Measurements from ENCODE around the gene NLN.
"Not testable (repeated sequence)": the region's sequence is repeated elsewhere in the genome, so short reads cannot be mapped to it uniquely, and the experiment has no call there.

Gene NLN

GRCh38 chr5:65835191-65835590, 113.2 kb downstream of the NLN start:
- DNase-seq: no peak

- no peak for DNase-seq
These were observed 115.1 kb downstream of the NLN start for GRCh38 chr5:65837139-65837538.

GRCh38 chr5:65839170-65839569, 117.2 kb downstream of the NLN start:
- not testable (repeated sequence) for DNase-seq

GRCh38 chr5:65840071-65840470, 118.1 kb downstream of the NLN start:
- no peak for DNase-seq

- DNase-seq: not testable (repeated sequence)
These were observed 122.8 kb downstream of the NLN start for GRCh38 chr5:65844763-65845162.

- DNase-seq: no peak
These were observed 124.1 kb downstream of the NLN start for GRCh38 chr5:65846101-65846500.

- DNase-seq: not testable (repeated sequence)
These were observed 125.0 kb downstream of the NLN start for GRCh38 chr5:65847019-65847418.

GRCh38 chr5:65849918-65850317, 127.9 kb downstream of the NLN start:
- DNase-seq: not testable (repeated sequence)

GRCh38 chr5:65854925-65855324, 132.9 kb downstream of the NLN start:
- no peak for DNase-seq

GRCh38 chr5:65855766-65856315, 133.8 kb downstream of the NLN start:
- DNase-seq: no peak

GRCh38 chr5:65856520-65856919, 134.5 kb downstream of the NLN start:
- no peak for DNase-seq

GRCh38 chr5:65858316-65858715, 136.3 kb downstream of the NLN start:
- DNase-seq: no peak

- no peak for DNase-seq
These were observed 139.8 kb downstream of the NLN start for GRCh38 chr5:65861830-65862241.

- DNase-seq: no peak
These were observed 140.4 kb downstream of the NLN start for GRCh38 chr5:65862384-65862783.

GRCh38 chr5:65863747-65864146, 141.7 kb downstream of the NLN start:
- DNase-seq: no peak

- peak; percentile 27 for DNase-seq
These were observed 145.0 kb downstream of the NLN start for GRCh38 chr5:65866837-65867521.

GRCh38 chr5:65867542-65868195, 145.7 kb downstream of the NLN start:
- no peak for DNase-seq

- DNase-seq: no peak
These were observed 146.5 kb downstream of the NLN start for GRCh38 chr5:65868509-65868908.

- DNase-seq: no peak
These were observed 149.2 kb downstream of the NLN start for GRCh38 chr5:65871182-65871581.

GRCh38 chr5:65871776-65872175, 149.8 kb downstream of the NLN start:
- DNase-seq: not testable (repeated sequence)

- no peak for DNase-seq
These were observed 151.3 kb downstream of the NLN start for GRCh38 chr5:65873181-65873750.

GRCh38 chr5:65874241-65874640, 152.2 kb downstream of the NLN start:
- no peak for DNase-seq

- DNase-seq: no peak
These were observed 154.5 kb downstream of the NLN start for GRCh38 chr5:65876496-65876895.

GRCh38 chr5:65876970-65877369, 155.0 kb downstream of the NLN start:
- no peak for DNase-seq
